RPMI7951 (cell line): ENCODE data around the gene EIF2AK3. TPM values are rescaled to one million over a fixed set of nuclear protein-coding genes. Genes with fewer than 3 reads are reported as not detected.
"Not testable (repeated sequence)": the region's sequence is repeated elsewhere in the genome, so short reads cannot be mapped to it uniquely, and the experiment has no call there.

ENCODE experiments used
- DNase-seq: peaks from one replicate; pipeline ENCODE4 v3.0.0-alpha.2; 2012; ENCODE audit warnings: low read depth
- total RNA-seq: library from RNA; depleted of rRNA; stranded (reverse); fragments of >200 nt; shearing (Covaris generic); gene quantifications from 2 replicates; pipeline ENCODE4 v1.2.3, GENCODE V29; 2014

EIF2AK3 gene
- total RNA-seq, 1 experiment from 2014 or later, result 19.9 TPM

DNA sequence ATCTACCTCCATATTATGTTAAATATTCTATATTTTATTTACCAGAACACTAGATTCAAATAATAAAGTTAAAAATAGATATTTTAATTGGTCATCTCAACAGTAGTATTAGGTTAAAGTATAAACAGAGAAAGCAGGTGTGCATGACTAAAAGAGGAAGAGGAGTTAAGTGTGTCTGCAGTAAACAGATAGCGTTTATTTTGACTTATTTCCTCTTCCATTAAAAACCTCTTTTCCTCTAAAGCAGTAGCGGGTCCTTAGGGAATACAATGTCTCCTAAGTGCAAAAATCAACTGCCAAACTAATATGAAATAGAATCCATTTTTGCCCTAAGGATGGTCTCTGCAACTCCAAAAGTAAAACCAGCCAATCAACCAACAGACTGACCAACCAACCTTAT is 27.7 kb downstream of the EIF2AK3 start:
- no peak for DNase-seq

DNA sequence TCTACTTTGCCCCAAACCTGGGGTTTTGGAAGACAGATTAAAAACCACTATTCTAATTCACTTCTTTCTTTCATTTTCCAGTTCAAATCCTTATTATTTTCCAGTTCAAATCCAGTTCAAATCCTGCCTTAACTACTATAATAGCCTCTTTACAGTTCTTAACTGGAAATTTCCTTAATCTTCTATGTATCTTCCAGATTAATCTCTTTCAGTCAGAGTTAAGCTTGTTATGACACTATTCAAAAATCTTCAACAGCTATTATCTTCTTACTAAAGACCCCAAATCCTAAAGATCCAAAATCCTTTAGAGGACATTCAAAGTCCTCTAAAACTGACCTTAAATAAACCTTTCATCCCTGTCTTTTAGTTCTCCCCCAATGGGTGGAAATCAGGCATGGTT is 30.1 kb downstream of the EIF2AK3 start:
- DNase-seq, result no peak

DNA sequence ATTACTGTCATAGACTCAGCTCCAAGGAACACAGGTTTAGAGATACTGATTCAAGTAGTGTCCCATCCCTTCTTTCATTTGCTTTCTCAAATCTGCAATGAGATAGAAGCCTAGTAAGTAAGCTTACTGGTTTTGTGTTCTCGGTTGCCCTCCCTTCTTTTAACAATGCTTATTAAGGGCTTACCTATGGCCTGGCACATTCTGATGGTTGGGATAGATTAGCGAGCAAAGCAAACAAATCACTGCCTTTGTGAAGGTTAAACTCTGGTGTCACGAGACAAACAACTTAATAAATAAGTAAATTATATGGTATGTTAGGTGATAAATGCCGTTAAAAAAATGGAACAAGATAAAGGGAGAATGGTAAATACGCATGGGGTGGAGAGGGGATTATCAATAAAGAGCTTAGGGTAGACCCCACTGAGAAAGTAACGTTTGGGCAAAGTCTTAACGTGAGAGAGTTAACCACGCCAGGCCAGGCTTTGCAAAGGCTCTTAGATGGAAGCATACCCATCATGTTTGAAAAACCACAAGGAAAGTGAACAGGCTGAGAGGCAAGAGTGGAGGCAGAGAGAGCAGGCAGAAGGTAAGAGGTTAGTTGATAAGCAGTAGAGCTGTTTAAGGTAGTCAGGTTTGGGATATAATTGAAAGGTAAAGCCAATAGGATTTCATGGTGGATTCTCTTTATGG is 31.0 kb downstream of the EIF2AK3 start:
- no peak for DNase-seq

GRCh38 chr2:88591698-88592097 is 35.6 kb downstream of the EIF2AK3 start:
- DNase-seq, result no peak

- DNase-seq, result peak; percentile 64
Observed at GRCh38 chr2:88590998-88591613, 36.2 kb downstream of the EIF2AK3 start.

- DNase-seq, result no peak
Observed at GRCh38 chr2:88585969-88586368, 41.3 kb downstream of the EIF2AK3 start.

DNA sequence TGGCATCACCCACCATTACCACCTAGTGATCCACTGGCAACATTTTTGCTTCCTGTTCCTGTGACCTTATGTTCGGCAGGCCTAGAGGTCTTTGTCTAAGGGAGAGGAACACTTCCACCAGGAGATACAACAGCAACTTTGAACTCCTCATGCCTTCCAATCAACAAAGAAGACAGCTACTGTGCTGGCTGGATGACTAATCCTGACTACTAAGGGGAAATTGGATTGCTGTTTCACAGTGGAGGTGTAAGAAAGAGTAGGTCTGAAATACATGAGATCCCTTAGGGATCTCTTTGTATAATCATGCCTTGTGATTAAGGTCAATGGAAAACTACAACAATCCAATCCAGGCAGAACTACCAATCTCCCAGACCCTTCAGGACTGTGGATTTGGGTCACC is 45.2 kb downstream of the EIF2AK3 start:
- peak; percentile 2 for DNase-seq

DNA sequence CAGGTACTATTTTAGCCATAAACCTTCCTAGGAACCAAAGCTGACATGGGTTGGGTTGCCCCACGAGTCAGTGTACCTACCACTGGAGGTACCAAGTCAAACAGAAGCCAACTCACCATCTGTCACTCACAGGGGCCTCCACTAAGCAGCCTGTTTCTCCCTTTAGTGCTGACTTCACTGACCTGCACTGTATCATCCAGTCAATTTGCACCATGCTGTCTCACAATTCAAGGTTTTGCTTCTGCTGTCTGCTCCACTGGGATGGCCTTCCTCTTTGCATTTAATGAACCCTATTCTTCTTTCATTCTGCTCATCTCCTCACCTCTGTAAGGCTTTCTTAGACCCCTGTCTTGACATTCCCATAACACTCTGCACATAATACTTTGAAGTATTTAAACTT is 47.2 kb downstream of the EIF2AK3 start:
- no peak for DNase-seq

GRCh38 chr2:88575630-88576029 is 51.6 kb downstream of the EIF2AK3 start:
- no peak for DNase-seq

DNA sequence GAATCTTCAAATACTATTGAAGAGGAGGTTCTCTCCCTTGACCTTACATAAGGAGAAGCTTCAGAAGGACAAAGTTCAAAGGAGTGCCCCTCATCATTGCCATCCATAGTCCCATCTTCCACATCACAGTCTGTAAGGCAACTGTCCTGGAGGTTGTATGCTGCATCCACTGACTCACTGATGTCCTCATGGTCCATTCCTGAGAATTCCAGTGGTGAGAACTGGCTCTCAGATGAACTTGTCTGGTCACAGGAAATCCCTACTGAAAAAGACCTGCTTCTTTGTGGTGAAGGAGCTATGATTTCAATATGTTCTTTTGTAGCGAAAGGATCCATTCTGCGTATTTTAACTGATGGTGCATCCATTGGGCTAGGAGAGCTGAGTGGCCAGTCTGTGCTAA is 52.2 kb downstream of the EIF2AK3 start:
- no peak for DNase-seq

DNA sequence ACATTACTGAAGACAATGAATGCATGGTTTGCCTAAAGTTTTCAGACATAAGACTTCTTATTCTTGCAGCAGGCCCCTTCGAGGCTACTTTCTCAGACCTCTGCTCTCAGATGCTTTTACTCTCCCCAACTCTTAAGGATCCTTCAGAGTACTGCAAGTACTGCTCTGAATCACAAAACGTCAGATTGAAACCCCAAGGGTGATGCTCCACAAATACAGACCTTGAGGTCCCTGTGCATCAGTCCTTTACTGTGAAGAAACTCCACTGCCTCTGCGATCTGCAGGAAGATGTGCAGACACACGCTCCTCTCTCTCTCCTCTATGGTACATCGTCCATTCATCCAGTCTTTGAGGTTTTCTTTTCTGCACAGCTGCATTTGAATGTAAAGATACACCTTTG is 52.8 kb downstream of the EIF2AK3 start:
- no peak for DNase-seq

GRCh38 chr2:88568179-88568578 is 59.1 kb downstream of the EIF2AK3 start:
- DNase-seq, result no peak

DNA sequence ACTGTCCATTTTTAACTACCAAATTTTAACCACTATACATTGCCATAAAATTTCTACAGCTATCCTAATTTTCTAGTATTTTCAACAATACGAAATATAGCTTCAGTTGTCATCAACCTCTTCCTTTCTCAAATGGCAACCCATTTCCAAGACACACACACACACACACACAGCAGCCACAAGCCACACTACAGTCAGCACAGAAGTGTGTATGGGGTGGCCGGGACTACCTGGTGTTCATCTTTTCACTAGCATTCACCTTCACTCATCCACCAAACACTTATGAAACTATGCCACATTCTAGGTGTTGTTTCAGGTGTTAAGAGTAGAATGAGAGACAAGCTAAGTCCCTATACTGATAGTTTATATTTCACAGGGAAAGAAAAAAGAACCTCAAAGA is 62.9 kb downstream of the EIF2AK3 start:
- no peak for DNase-seq

GRCh38 chr2:88563129-88563528 is 64.1 kb downstream of the EIF2AK3 start:
- no peak for DNase-seq

- no peak for DNase-seq
Observed at GRCh38 chr2:88561646-88562388, 65.4 kb downstream of the EIF2AK3 start.

DNA sequence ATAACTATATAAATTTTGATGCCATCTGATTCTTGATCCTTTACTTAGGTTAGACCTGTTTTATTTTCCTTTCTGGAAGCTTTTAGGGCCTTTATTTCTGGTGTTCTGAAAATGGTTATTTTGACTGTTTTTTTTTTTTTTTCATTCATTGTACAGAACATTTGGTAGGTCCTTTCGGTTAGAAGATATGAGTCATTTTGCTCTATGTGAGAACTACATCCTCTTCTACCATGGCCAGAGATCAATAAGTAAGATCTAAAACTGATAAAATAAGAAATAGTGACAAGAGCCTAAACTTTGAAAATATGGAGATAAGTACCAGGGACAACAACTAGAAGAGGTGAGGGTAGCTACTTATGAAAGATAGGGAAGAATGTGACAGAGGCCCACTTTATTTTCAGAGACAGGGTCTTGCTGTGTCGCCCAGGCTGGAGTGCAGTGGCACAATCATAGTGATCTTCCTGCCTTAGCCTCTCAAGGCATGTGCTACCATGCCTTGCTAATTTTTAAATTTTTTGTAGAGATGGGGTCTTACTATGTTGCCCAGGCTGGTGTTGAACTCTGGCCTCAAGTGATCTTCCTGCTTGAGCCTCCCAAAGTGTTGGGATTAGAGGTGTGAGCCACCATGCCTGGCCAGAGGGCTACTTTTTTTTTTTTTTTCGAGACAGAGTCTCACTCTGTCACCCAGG is 66.5 kb downstream of the EIF2AK3 start:
- no peak for DNase-seq

- DNase-seq, result no peak
Observed at GRCh38 chr2:88557290-88557689, 70.0 kb downstream of the EIF2AK3 start.

- no peak for DNase-seq
Observed at GRCh38 chr2:88556026-88556425, 71.2 kb downstream of the EIF2AK3 start.

- peak; percentile 5 for DNase-seq
Observed at GRCh38 chr2:88554189-88554588, 73.1 kb downstream of the EIF2AK3 start.

GRCh38 chr2:88549616-88550292 is 77.5 kb downstream of the EIF2AK3 start:
- DNase-seq, result no peak

GRCh38 chr2:88546291-88546690 is 81.0 kb downstream of the EIF2AK3 start:
- not testable (repeated sequence) for DNase-seq

DNA sequence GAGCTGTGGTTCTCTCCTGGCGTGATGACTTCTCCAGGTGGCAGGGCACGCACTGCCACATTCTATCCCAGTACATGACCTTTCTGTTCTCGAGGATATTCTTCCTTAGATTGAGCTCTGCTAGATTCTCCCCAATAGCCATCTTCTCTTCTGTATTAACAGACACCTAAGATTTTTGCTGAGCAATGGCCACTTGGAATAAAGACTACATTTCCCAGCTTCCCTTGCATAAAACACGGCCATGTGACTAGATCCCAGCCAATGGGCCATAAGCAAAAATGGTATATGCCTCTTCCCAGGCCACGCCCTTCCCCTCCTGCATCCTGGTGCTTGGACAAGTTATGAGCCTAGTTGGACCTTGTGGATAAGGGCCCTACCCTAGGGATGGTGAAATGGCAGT is 82.1 kb downstream of the EIF2AK3 start:
- DNase-seq, result peak; percentile 68
